Measurements from ENCODE around the gene FOCAD.

Gene FOCAD

DNA sequence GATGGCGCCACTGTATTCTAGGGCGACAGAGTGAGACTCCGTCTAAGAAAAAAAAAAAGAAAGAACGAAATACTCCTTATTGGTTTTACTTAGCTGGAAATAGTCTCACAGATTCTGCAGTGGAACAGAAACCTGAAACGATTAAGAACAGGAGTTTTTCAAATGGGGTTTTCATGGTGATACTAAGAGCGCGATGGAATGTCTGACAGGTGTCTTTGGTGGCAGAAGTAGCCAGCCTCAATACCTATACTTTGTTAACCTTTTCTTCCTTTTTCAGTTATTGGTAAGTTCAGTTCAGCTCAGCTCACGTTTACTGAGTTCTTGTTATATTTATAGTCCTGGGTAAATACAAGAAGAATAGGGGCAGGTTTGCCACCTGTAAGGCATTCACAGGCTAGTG lies 123.9 kb downstream of the FOCAD start:
- no peak for DNase-seq

GRCh38 chr9:20811872-20812271 lies 127.8 kb downstream of the FOCAD start:
- DNase-seq, result no peak

DNA sequence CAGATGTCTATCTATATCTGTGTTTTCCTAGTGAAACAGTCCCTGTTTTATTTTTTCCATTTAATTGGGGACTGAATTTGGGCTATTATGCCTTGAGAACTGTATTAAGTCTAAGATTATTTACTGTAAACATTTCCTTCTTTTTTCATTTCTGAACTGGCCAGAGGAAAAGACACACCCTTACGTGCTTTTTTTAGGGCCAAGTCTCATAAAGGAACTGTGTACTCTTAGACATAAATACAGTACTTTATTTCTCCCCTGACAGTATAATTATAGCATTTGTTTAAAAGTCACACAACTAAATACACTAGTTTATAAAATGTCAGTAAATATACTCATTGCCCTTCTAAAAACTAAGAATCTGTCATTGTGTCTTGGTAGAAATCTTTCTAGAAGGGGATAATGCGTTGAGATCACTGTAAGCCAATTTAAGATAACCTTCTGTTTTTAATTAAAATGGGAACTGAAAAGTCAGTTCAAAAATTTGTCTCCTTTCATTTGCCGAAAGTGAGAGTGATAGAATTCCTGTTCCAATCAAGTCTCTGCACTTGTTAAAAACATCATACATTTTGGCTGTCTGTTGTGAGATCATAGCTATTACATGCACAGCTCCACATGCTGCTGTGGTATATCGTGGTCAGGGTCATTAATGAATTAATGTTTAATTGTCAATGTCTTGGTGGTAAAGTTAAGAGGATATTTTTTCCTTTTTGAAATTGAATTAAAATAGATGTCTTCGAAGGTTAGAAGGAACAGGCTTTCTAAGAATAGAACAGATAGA lies 132.1 kb downstream of the FOCAD start:
- no peak for DNase-seq

- no peak for DNase-seq
Measured at GRCh38 chr9:20823051-20823450, 139.0 kb downstream of the FOCAD start.

GRCh38 chr9:20831028-20831427 lies 147.0 kb downstream of the FOCAD start:
- DNase-seq, result no peak

DNA sequence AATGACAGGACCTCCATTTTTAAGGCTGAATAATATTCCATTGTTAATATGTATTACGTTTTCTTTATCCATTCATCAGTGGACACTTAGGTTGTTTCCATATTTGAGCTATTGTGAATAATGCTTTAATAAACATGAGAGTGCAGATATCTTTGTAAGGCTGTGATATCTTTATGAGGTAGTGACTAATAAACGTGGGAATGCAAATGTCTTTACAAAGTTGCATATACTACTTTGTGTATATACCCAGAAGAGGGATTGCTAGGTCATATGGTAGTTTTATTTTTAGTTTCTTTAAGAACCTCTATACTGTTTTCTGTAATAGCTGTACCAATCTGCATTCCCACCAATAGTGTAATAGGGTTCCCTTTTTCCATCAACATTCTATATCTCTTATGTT lies 148.7 kb downstream of the FOCAD start:
- DNase-seq, result no peak

DNA sequence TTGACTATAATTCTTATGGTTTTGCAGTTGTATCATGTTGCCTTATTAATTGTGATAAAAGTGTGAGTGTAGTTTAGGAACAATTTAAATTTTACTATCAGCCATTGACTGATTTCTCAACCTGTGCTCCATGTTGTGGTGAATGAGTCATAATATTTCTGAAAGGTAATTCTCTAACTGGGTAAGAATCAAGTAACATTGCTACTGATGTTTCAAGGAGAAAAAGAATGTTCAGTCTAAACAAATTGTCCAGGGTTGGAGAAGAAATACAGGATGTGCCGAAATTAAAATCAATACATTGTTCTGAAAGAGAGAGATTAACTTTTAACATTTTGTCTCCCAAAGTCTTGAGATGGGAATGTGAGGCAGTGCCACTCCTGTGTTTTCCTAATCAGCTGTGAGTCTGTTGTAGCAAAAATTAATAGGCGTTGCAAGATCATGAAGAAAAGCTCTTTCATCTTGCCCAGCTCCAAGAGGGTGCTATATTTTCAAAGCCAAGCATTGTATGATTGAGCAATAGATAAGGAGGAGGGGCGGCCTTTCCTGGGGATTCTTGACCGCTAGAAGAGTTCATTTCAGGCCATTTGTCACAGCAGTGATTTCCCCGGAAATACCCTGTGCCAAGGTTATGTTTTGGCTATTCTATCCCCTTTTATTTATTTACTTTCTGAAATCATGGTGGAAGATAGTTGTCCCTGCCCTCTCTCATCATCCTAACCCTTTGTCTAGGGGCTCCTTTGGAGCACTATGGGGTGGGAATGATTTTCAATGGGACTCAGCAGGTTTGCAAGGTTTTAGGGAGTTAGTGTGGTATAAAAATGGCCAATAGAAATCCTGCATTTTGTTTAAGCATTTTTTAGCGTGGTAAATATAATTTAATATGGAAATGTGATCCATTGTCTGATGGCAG lies 151.6 kb downstream of the FOCAD start:
- DNase-seq, result no peak

DNA sequence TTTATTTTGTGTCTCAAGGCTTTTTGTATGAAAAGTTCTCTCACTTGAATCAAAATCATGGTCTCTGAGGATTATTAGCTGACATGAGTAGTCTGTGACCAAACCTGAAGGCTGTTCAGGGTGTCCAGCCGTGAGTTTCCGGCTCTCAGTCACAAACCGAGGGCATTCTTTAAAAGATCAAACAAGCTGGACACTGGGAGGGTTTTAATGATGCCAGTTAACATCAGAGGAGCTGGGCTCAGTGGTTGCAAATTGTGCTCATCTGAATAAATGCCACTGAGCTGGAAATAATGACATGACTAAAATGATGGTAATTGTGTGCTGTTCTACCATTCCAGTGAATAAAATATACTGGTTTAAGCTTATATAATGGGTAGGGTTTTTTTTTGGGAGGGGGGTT lies 153.1 kb downstream of the FOCAD start:
- no peak for DNase-seq

DNA sequence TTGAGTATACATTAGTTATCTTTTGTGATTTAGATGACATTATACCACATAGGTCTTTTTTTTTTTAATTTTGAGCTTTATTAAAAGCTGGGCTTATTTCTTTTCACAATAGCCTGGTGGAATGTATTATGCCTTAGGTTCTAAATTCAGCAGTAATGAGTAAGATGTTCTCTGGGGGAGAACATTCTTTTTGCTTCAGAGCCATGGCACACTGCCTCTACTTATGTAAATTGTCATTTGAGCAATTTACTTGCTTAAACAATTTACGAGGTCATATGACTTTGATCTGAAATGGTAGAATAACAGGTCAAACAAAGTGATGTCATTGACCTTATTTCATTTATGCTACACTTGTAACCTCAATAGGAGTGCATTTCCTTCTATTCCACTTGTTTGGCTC lies 154.2 kb downstream of the FOCAD start:
- DNase-seq, result no peak

DNA sequence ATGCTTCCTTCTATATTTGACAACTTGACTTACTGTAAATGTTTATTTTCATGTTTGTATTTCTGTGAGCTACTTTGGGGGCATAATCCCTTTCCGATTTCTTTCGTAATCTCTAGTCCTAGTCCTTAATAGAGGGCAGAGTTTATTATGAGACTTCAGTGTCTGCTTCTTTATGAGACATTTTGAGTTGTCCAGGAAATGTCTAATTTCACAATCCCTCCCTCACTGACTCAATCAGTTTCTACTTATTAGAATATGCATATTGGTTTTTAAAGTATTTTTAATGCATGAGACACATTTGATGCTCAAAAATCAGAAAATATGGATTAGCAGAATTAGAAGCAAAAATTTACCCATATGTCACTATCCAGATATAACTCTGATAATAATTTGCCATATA lies 160.9 kb downstream of the FOCAD start:
- no peak for DNase-seq

GRCh38 chr9:20848490-20848889 lies 164.4 kb downstream of the FOCAD start:
- no peak for DNase-seq

- no peak for DNase-seq
Measured at GRCh38 chr9:20853866-20854265, 169.8 kb downstream of the FOCAD start.

- DNase-seq, result no peak
Measured at GRCh38 chr9:20854444-20854843, 170.4 kb downstream of the FOCAD start.

GRCh38 chr9:20863945-20864344 lies 179.9 kb downstream of the FOCAD start:
- no peak for DNase-seq

- DNase-seq, result no peak
Measured at GRCh38 chr9:20865347-20865746, 181.3 kb downstream of the FOCAD start.

GRCh38 chr9:20870115-20870514 lies 186.1 kb downstream of the FOCAD start:
- DNase-seq, result no peak

DNA sequence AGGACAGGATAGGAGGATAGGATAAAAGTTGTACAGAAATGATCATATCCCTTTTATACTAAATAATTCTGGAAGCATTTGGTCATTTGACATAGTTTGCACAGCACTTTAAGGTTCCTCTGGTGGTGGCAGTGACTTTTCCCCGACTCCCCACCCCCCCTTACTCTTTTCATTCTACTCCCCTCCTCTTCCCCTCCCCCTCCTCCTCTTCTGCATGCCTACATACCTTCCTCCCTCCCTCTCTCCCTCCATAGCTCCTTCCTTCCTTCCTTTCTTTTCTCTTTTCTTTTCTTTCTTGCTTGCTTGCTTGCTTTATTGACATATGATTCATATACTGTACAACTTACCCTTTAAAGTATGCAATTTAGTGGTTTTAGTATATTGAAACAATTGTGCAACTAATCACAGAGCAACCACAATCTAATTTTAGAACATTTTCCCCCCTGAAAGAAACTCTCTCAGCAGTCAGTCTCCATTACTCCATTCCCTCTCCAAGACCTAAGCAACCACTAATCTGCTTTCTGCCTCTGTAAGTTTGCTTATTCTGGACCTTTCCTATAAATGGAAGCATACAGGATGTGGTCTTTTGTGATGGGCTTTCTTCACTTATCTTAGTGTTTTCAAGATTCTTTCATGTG lies 188.4 kb downstream of the FOCAD start:
- no peak for DNase-seq

- DNase-seq, result no peak
Measured at GRCh38 chr9:20873240-20873865, 189.3 kb downstream of the FOCAD start.

GRCh38 chr9:20880271-20880670 lies 196.2 kb downstream of the FOCAD start:
- DNase-seq, result no peak

DNA sequence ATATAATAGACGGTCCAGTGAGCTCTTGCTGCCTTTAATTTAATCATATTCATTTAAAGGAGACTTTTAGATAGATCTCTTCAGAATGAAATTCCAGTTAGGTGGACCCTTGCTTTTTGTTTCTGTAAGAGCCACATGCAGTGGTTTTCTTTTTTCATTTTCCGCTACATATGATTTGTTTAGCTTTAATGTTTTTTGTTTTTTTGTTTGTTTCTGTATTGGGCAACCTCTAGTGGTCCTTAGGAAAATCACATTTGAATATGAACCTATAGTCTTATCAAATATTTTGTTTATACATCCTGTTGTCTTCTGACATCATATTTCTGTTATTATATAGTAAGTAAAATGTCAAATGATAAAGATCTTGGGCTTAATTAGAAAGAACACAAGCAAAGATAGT lies 196.6 kb downstream of the FOCAD start:
- DNase-seq, result no peak

GRCh38 chr9:20884985-20885593 lies 201.0 kb downstream of the FOCAD start:
- DNase-seq, result peak; percentile 73

DNA sequence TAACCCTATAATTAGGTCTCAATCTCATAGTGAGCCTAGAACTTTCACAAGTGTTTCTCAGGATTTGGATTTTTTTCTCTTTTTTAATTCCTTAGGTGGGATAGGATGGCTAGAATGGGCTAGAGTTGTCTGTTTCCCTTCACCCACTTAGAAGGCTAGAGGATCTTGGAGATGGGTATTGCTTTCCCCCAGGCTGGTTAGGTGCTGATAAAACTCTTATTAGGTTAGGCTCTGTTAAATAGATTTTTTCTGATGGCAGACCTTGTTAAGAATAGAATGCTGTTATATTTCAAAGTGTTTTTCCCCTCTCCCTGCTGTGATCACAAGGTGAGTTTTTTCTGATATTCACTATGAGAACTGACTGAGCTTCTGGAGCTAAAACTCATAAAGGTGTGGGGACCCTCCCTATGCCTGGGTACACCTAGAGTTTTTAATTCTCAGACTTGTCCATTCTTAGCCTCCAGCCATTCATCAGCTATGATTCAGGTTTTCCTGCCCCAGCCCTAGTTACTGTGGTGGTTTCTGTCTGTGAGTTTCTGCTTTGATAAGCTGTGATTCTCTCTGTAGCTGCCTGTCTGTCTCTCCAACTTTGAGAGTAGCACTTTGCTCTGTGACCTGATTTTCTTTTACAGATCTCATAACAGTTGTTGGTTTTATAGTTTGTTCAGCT lies 215.0 kb downstream of the FOCAD start:
- DNase-seq, result no peak
